Esophagus muscularis mucosa (tissue), 4 donors: Measurements from ENCODE around the gene BTN1A1. TPM values are rescaled to one million over a fixed set of nuclear protein-coding genes. Genes with fewer than 3 reads are reported as not detected.

Experiments
- DNase-seq: peaks from one replicate; pipeline ENCODE4 v3.0.0-alpha.2; 2017; ENCODE audit errors: extremely low spot score
- H3K27ac ChIP-seq, 4 donors: fragments of 200-600 bp; sonication (generic); replicated peaks in 1 of 4; 1 replicate in 3 of 4; 2 replicates in 1 of 4; pipeline ENCODE4 v1.5.1; 2016 to 2019; ENCODE audit warnings: mild to moderate bottlenecking in 1 of 4
- H3K27me3 ChIP-seq, 4 donors: fragments of 200-600 bp; sonication (generic); one replicate each; pipeline versions ENCODE4 v1.5.1 to v1.6.0; 2016 to 2019
- H3K36me3 ChIP-seq, 4 donors: fragments of 200-600 bp; sonication (generic); one replicate each; pipeline ENCODE4 v1.5.1; 2016 to 2019
- H3K4me1 ChIP-seq, 4 donors: fragments of 200-600 bp; sonication (generic); one replicate each; pipeline ENCODE4 v1.5.1; 2016 to 2019
- H3K4me3 ChIP-seq, 4 donors: fragments of 200-600 bp; sonication (generic); 1 replicate in 2 of 4; 2 replicates in 2 of 4; pipeline ENCODE4 v1.5.1; 2016 to 2019; ENCODE audit warnings: mild to moderate bottlenecking in 4 of 4, moderate library complexity in 1 of 4
- H3K9me3 ChIP-seq, 4 donors: fragments of 200-600 bp; sonication (generic); 1 replicate in 3 of 4; 2 replicates in 1 of 4; pipeline ENCODE4 v1.5.1; 2016 to 2019
- CTCF ChIP-seq, 3 experiments: fragments of 200-600 bp in 2 of 3; fragments of 450-650 bp in 1 of 3; sonication (generic) in 2 of 3; IDR thresholded peaks; one replicate each; pipeline ENCODE4 v1.5.1; 2017 to 2019; ENCODE audit warnings: antibody characterized with exemption in 3 of 3, mild to moderate bottlenecking in 2 of 3, moderate library complexity in 1 of 3
- EP300 ChIP-seq: sonication (generic); formaldehyde crosslinking; IDR thresholded peaks from one replicate; pipeline ENCODE4 v1.6.1; 2017; ENCODE audit warnings: antibody characterized with exemption
- POLR2A ChIP-seq: fragments of 450-650 bp; IDR thresholded peaks from one replicate; pipeline ENCODE4 v1.6.1; 2017; ENCODE audit warnings: antibody characterized with exemption, moderate library complexity, mild to moderate bottlenecking, low read depth
- POLR2AphosphoS5 ChIP-seq, 2 donors: sonication (generic); formaldehyde crosslinking; IDR thresholded peaks; one replicate each; pipeline ENCODE4 v1.6.1; 2017; ENCODE audit warnings: antibody characterized with exemption in 2 of 2
- WGBS: methylation state at CpG from one replicate; pipeline ENCODE4 v1.1.5; 2018; 5-methylcytosine and 5-hydroxymethylcytosine counted together
- intact Hi-C: fragments of 100-400 bp; cut with DNase I; formaldehyde crosslinking; loops from one replicate; pipeline ENCODE4 v1.15.1; 2023
- total RNA-seq, 4 donors: library from RNA; depleted of rRNA; stranded (reverse); fragments of >200 nt; gene quantifications; one replicate each; pipeline versions ENCODE4 v1.1.0 to v1.2.1, GENCODE V29; 2016

Gene BTN1A1
- total RNA-seq, 4 donors from 2014 or later = not detected

- intact Hi-C loops = loop anchor here (5.0 kb wide), 2 partner anchors 34 to 76 kb away; partner anchors contain the start of gene BTN2A1
- no peak for DNase-seq
- WGBS = 0% methylated on average over 1 of the region's 1 CpG
- H3K27ac ChIP-seq = peak overlapping the region; percentile 85 to 87 (median 86)
- H3K4me1 ChIP-seq = peaks cover 23 to 32% (median 26%) of the 10 kb centered on the region in 4 donors
- no peaks in the 10 kb centered on the region for H3K27me3 ChIP-seq
- peaks cover 0 to 5% (median 0%) of the 10 kb centered on the region in 4 donors for H3K9me3 ChIP-seq
- H3K4me3 ChIP-seq = peak overlapping the region; percentile 62 to 77 (median 70)
- H3K36me3 ChIP-seq = no peaks in the 10 kb centered on the region
- TF ChIP-seq POLR2A (no peak), CTCF (IDR thresholded peaks at IDR 0.05) (no peak), EP300 (no peak), POLR2AphosphoS5 (IDR thresholded peaks at IDR 0.05) (no peak)
These were observed 33.4 kb downstream of the BTN1A1 start for GRCh38 chr6:26533532-26533931.

- Histone ChIP-seq H3K27me3 (no peaks in the 10 kb centered on the region), H3K4me3 (no peak overlapping the region), H3K4me1 (peaks cover 35 to 46% (median 38%) of the 10 kb centered on the region in 4 donors), H3K27ac (no peak overlapping the region), H3K9me3 (peaks cover 0 to 5% (median 0%) of the 10 kb centered on the region in 4 donors), H3K36me3 (no peaks in the 10 kb centered on the region)
- no peak for TF ChIP-seq POLR2A
- 57% methylated on average over 6 of the region's 6 CpGs for WGBS
- intact Hi-C loops = loop anchor here (5.0 kb wide), 2 partner anchors 32 to 78 kb away; partner anchors contain the start of gene BTN2A1
- DNase-seq = no peak
These were observed 34.8 kb downstream of the BTN1A1 start for GRCh38 chr6:26534681-26535465.

GRCh38 chr6:26536571-26537159, 36.6 kb downstream of the BTN1A1 start:
- 4% methylated on average over 12 of the region's 12 CpGs for WGBS
- Histone ChIP-seq H3K9me3 (peaks cover 0 to 5% (median 0%) of the 10 kb centered on the region in 4 donors), H3K4me3 (peak overlapping the region; percentile 76 to 95 (median 82)), H3K27ac (peak overlapping the region; percentile 91 to 97 (median 94)), H3K36me3 (peaks cover 0 to 11% (median 5%) of the 10 kb centered on the region in 4 donors), H3K4me1 (peaks cover 38 to 63% (median 51%) of the 10 kb centered on the region in 4 donors), H3K27me3 (no peaks in the 10 kb centered on the region)
- intact Hi-C loops = no loop called here
- DNase-seq = no peak
- TF ChIP-seq EP300 = no peak
- TF ChIP-seq POLR2AphosphoS5 (IDR thresholded peaks at IDR 0.05) = no peak
- no peak for TF ChIP-seq CTCF (IDR thresholded peaks at IDR 0.05)
- TF ChIP-seq POLR2A = no peak

- Histone ChIP-seq H3K4me3 (peak overlapping the region; percentile 76 to 95 (median 82)), H3K9me3 (peaks cover 0 to 5% (median 0%) of the 10 kb centered on the region in 4 donors), H3K36me3 (peaks cover 0 to 13% (median 6%) of the 10 kb centered on the region in 4 donors), H3K4me1 (peaks cover 37 to 63% (median 52%) of the 10 kb centered on the region in 4 donors), H3K27me3 (no peaks in the 10 kb centered on the region), H3K27ac (peak overlapping the region; percentile 91 to 97 (median 94))
- TF ChIP-seq POLR2AphosphoS5 (IDR thresholded peaks at IDR 0.05) (peak; percentile 63 to 87), POLR2A (no peak), CTCF (IDR thresholded peaks at IDR 0.05) (peak in 1 of 3 experiments; percentile 2), EP300 (no peak)
- WGBS = 0% methylated on average over 37 of the region's 37 CpGs
- intact Hi-C loops = no loop called here
- DNase-seq = peak; percentile 99
These were observed 37.2 kb downstream of the BTN1A1 start for GRCh38 chr6:26537160-26537845.
